Stimulated activated naive CD8-positive, alpha-beta T cell treated with anti-CD3 and anti-CD28 coated beads, Interleukin-15, Interleukin-2, amounts not matched to agents 100 U/mL and 50 U/mL, for 24 hours (primary cell): ENCODE measurements around the gene SIKE1.
"Not testable (repeated sequence)": the region's sequence is repeated elsewhere in the genome, so short reads cannot be mapped to it uniquely, and the experiment has no call there.

Source experiments
- ATAC-seq: fragments of 150-1000 bp; cut with Tn5 transposase; one replicate; pipeline ENCODE4 v1.10.0; 2021
- DNase-seq: peaks from one replicate; pipeline ENCODE4 v3.0.0; 2021

SIKE1 gene

GRCh38 chr1:114780344-114781226 is at the start of gene SIKE1:
Gene SIKE1 (minus strand): TSS chr1:114780685. CDS start chr1:114780607, 78 bp downstream.
- ATAC-seq (peak; percentile 99), DNase-seq (peak; percentile 93)

- DNase-seq, ATAC-seq: not testable (repeated sequence)
Measured at GRCh38 chr1:114830075-114830474, 49.6 kb upstream of the SIKE1 start.

- ATAC-seq, result no peak
- no peak for DNase-seq
Measured at GRCh38 chr1:114828251-114828650, 47.8 kb upstream of the SIKE1 start.

GRCh38 chr1:114821978-114822377 is 41.5 kb upstream of the SIKE1 start:
- DNase-seq (no peak), ATAC-seq (no peak)

GRCh38 chr1:114820392-114820791 is 39.9 kb upstream of the SIKE1 start:
- ATAC-seq, result no peak

GRCh38 chr1:114819869-114820268 is 39.4 kb upstream of the SIKE1 start:
- ATAC-seq, result no peak
- DNase-seq, result no peak

More at GRCh38 chr1:114820392-114820791, 39.9 kb upstream of the SIKE1 start:
- no peak for DNase-seq

GRCh38 chr1:114804449-114804848 is 24.0 kb upstream of the SIKE1 start:
- DNase-seq, ATAC-seq: not testable (repeated sequence)

GRCh38 chr1:114803001-114803400 is 22.5 kb upstream of the SIKE1 start:
- no peak for DNase-seq
- ATAC-seq, result no peak

GRCh38 chr1:114794038-114794437 is 13.6 kb upstream of the SIKE1 start:
- ATAC-seq (no peak), DNase-seq (no peak)

GRCh38 chr1:114790581-114790980 is 10.1 kb upstream of the SIKE1 start:
- DNase-seq, ATAC-seq: not testable (repeated sequence)

GRCh38 chr1:114786440-114786839 is 6.0 kb upstream of the SIKE1 start:
- ATAC-seq, DNase-seq: not testable (repeated sequence)

GRCh38 chr1:114782476-114782875 is 2.0 kb upstream of the SIKE1 start:
- ATAC-seq (no peak), DNase-seq (no peak)

- ATAC-seq, result no peak
- DNase-seq, result no peak
Measured at GRCh38 chr1:114779722-114780121, 763 bp downstream of the SIKE1 start.

- ATAC-seq, DNase-seq: not testable (repeated sequence)
Measured at GRCh38 chr1:114776726-114777125, 3.8 kb downstream of the SIKE1 start.

- DNase-seq, result no peak
- ATAC-seq, result no peak
Measured at GRCh38 chr1:114771992-114772391, 8.5 kb downstream of the SIKE1 start.

GRCh38 chr1:114770989-114771388 is 9.5 kb downstream of the SIKE1 start:
- ATAC-seq, result no peak

GRCh38 chr1:114764689-114765088 is 15.8 kb downstream of the SIKE1 start:
- ATAC-seq, result no peak
- DNase-seq, result no peak

More at GRCh38 chr1:114770989-114771388, 9.5 kb downstream of the SIKE1 start:
- no peak for DNase-seq

- DNase-seq, result no peak
- no peak for ATAC-seq
Measured at GRCh38 chr1:114758256-114758832, 22.1 kb downstream of the SIKE1 start.

- DNase-seq (peak; percentile 96), ATAC-seq (peak; percentile 89)
Measured at GRCh38 chr1:114757455-114758255, 22.8 kb downstream of the SIKE1 start, which contains the start of gene CSDE1. Gene CSDE1 (minus strand): TSS chr1:114757984. CDS start chr1:114739890, 18,094 bp downstream.

GRCh38 chr1:114756949-114757454 is 23.5 kb downstream of the SIKE1 start:
- ATAC-seq (peak; percentile 9), DNase-seq (peak; percentile 21)

- no peak for ATAC-seq
- no peak for DNase-seq
Measured at GRCh38 chr1:114756009-114756892, 24.2 kb downstream of the SIKE1 start.
